ENCODE results near the gene SMARCA5. TPM values are rescaled to one million over a fixed set of nuclear protein-coding genes. Genes with fewer than 3 reads are reported as not detected.

SMARCA5 gene
- total RNA-seq, 1 experiment from 2014 or later = 77.1 TPM

DNA sequence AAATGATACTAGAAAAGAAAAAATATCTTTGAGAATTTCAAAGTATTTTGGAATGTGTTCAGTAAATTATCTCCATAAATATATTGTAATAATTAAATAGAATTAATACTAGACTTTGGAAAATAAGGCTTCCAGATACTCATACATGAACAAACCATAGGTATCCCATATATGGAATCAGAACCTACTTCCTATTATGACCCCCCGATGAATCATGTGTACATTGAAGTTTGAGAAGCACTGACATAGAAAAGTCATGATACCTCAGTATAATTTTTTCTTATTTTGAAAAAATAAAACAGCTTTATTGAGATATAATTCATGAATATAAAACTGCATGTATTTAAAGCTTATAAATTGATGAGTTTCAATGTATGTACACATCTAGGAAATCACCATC is 27.2 kb upstream of the SMARCA5 start:
- Histone ChIP-seq H3K4me3 (ENCODE audit: low read depth, low read length, poor library complexity, severe bottlenecking) (no peak overlapping the region), H3K27ac (ENCODE audit: low read depth, low read length, poor library complexity, severe bottlenecking) (no peak overlapping the region), H3K9me3 (ENCODE audit: low read depth, low read length, poor library complexity, severe bottlenecking) (no peaks in the 10 kb centered on the region), H3K36me3 (ENCODE audit: insufficient read depth, low read length, poor library complexity, severe bottlenecking) (no peaks in the 10 kb centered on the region), H3K27me3 (replicated peaks; ENCODE audit: insufficient read depth, low read depth, low read length, poor library complexity) (no peaks in the 10 kb centered on the region), H3K4me1 (ENCODE audit: insufficient read depth, low read length, poor library complexity, severe bottlenecking) (no peaks in the 10 kb centered on the region)
- no peak for DNase-seq (ENCODE audit: low spot score)
- TF ChIP-seq EZH2 (IDR thresholded peaks at IDR 0.05; ENCODE audit: borderline replicate concordance, low read depth, low read length, poor library complexity, severe bottlenecking) (no peak), CTCF (conservative IDR thresholded peaks at IDR 0.05; ENCODE audit: low read depth, low read length) (no peak)
- ChIA-PET POLR2A (ENCODE audit: low non-redundant PET) (no interaction called here), CTCF (no interaction called here)
- no TSS peak for BruUV-seq (replicated peaks)
- intact Hi-C loops (cut with micrococcal nuclease; ENCODE audit: unreplicated experiment) = loop anchor here (10.0 kb wide), 1 partner anchor 612 kb away; no protein-coding TSS in a partner anchor

DNA sequence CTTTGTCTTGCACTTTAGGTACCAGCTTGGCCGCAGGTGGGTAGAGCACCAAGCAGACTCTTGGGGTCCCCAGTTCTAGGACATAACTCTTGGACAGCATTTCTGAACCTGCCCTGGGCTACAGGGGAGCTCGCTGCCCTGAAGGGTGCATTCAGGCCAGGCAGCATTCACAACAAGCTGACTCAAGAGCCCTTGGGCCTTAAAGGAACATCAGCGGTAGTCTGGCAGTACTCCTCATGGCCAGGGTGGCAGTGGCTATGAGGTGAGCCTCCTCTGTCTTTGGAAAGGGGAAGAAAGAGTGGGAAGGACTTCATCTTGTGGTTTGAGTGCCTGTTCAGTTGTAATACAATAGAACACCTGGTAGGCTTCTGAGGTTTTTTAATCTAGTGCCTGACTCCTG is 24.8 kb upstream of the SMARCA5 start:
- Histone ChIP-seq H3K36me3 (ENCODE audit: insufficient read depth, low read length, poor library complexity, severe bottlenecking) (no peaks in the 10 kb centered on the region), H3K27me3 (replicated peaks; ENCODE audit: insufficient read depth, low read depth, low read length, poor library complexity) (no peaks in the 10 kb centered on the region), H3K4me1 (ENCODE audit: insufficient read depth, low read length, poor library complexity, severe bottlenecking) (no peaks in the 10 kb centered on the region), H3K27ac (ENCODE audit: low read depth, low read length, poor library complexity, severe bottlenecking) (no peak overlapping the region), H3K9me3 (ENCODE audit: low read depth, low read length, poor library complexity, severe bottlenecking) (no peaks in the 10 kb centered on the region), H3K4me3 (ENCODE audit: low read depth, low read length, poor library complexity, severe bottlenecking) (no peak overlapping the region)
- intact Hi-C loops (cut with micrococcal nuclease; ENCODE audit: unreplicated experiment) = loop anchor here (10.0 kb wide), 1 partner anchor 614 kb away; no protein-coding TSS in a partner anchor
- ChIA-PET CTCF (no interaction called here), POLR2A (ENCODE audit: low non-redundant PET) (no interaction called here)
- TF ChIP-seq EZH2 (IDR thresholded peaks at IDR 0.05; ENCODE audit: borderline replicate concordance, low read depth, low read length, poor library complexity, severe bottlenecking) (no peak), CTCF (conservative IDR thresholded peaks at IDR 0.05; ENCODE audit: low read depth, low read length) (no peak)
- DNase-seq (ENCODE audit: low spot score) = no peak
- no TSS peak for BruUV-seq (replicated peaks)

- H3K27me3 ChIP-seq (replicated peaks; ENCODE audit: insufficient read depth, low read depth, low read length, poor library complexity) = no peaks in the 10 kb centered on the region
- no peaks in the 10 kb centered on the region for H3K36me3 ChIP-seq (ENCODE audit: insufficient read depth, low read length, poor library complexity, severe bottlenecking)
- BruUV-seq (replicated peaks) = no TSS peak
- intact Hi-C loops (cut with micrococcal nuclease; ENCODE audit: unreplicated experiment) = loop anchor here (10.0 kb wide), 1 partner anchor 614 kb away; no protein-coding TSS in a partner anchor
- no peak overlapping the region for H3K4me3 ChIP-seq (ENCODE audit: low read depth, low read length, poor library complexity, severe bottlenecking)
- no peak for TF ChIP-seq CTCF (conservative IDR thresholded peaks at IDR 0.05; ENCODE audit: low read depth, low read length)
- no peak for TF ChIP-seq EZH2 (IDR thresholded peaks at IDR 0.05; ENCODE audit: borderline replicate concordance, low read depth, low read length, poor library complexity, severe bottlenecking)
- POLR2A ChIA-PET (ENCODE audit: low non-redundant PET) = no interaction called here
- CTCF ChIA-PET = no interaction called here
- H3K4me1 ChIP-seq (ENCODE audit: insufficient read depth, low read length, poor library complexity, severe bottlenecking) = no peaks in the 10 kb centered on the region
- DNase-seq (ENCODE audit: low spot score) = no peak
- H3K9me3 ChIP-seq (ENCODE audit: low read depth, low read length, poor library complexity, severe bottlenecking) = no peaks in the 10 kb centered on the region
- no peak overlapping the region for H3K27ac ChIP-seq (ENCODE audit: low read depth, low read length, poor library complexity, severe bottlenecking)
These were observed 24.4 kb upstream of the SMARCA5 start for GRCh38 chr4:143489106-143489505.

Measured in A673 (cell line).